HepG2 (cell line): Measurements from ENCODE around the gene AKIRIN1. TPM values are rescaled to one million over a fixed set of nuclear protein-coding genes. Genes with fewer than 3 reads are reported as not detected.

Experiments
- ATAC-seq: fragments of 200-7000 bp; cut with Tn5 transposase; 3 replicates; pipeline ENCODE4 v1.9.1; 2020; ENCODE audit warnings: mild to moderate bottlenecking, moderate library complexity
- BruUV-seq: library from RNA; stranded (reverse); fragments of 400-500 nt; replicated peaks from 2 replicates; lab custom pipeline; 2021; lab: Mats Ljungman, UMichigan
- CTCF ChIA-PET: fragments of 300-600 bp; formaldehyde crosslinking; extraction: SDS; loops from one replicate; lab custom pipeline; 2021; ENCODE audit warnings: low total read pairs, inconsistent platforms, low intra/inter-chr PET ratio; lab: Yijun Ruan, JAX
- POLR2A ChIA-PET: fragments of 350-600 bp; sonication (Branson Sonifier 250); formaldehyde crosslinking; loops from one replicate; lab custom pipeline; 2020; ENCODE audit warnings: antibody characterized with exemption, inconsistent platforms; lab: Yijun Ruan, JAX
- DNase-seq: peaks from one replicate; pipeline ENCODE4 v3.0.0-alpha.2; 2015; ENCODE audit warnings: low spot score
- FAIRE-seq: peaks from 3 replicates; lab custom pipeline; 2011; peaks lifted over from hg19 to GRCh38; lab: Jason Lieb, UNC
- H2AFZ ChIP-seq: one replicate; pipeline ENCODE4 v1.6.1; 2011; ENCODE audit warnings: low read length, inconsistent platforms
- H3K27ac ChIP-seq: fragments of 300-600 bp; 3 replicates; pipeline ENCODE4 v1.8.0; 2011; ENCODE audit warnings: mixed run types, mild to moderate bottlenecking, mixed read lengths, low read length, inconsistent platforms; ENCODE audit not compliant: insufficient read depth; ENCODE audit errors: extremely low read length
- H3K27me3 ChIP-seq, 2 experiments: fragments of 200-600 bp in 1 of 2; 2 replicates in 1 of 2; 3 replicates in 1 of 2; pipeline versions ENCODE4 v1.6.0 to v1.8.0; 2011; ENCODE audit warnings: low read length in 2 of 2, mild to moderate bottlenecking in 2 of 2, moderate library complexity in 2 of 2, inconsistent platforms in 1 of 2; ENCODE audit not compliant: insufficient read depth in 2 of 2, control insufficient read depth in 1 of 2
- H3K36me3 ChIP-seq, 2 experiments: fragments of 200-600 bp in 1 of 2; replicated peaks in 1 of 2; 2 replicates in 1 of 2; 3 replicates in 1 of 2; pipeline versions ENCODE4 v1.5.1 to v1.8.0; 2011; ENCODE audit warnings: low read length in 2 of 2, inconsistent platforms in 1 of 2; ENCODE audit not compliant: insufficient read depth in 2 of 2, control insufficient read depth in 1 of 2
- H3K4me1 ChIP-seq: 2 replicates; pipeline ENCODE4 v1.5.1; 2012; ENCODE audit warnings: low read length, inconsistent platforms; ENCODE audit not compliant: insufficient read depth
- H3K4me2 ChIP-seq: 2 replicates; pipeline ENCODE4 v1.6.0; 2011; ENCODE audit warnings: low read depth, low read length, inconsistent platforms
- H3K4me3 ChIP-seq, 3 experiments: fragments of 200-600 bp in 1 of 3; sonication (generic), shearing (Covaris generic) in 1 of 3; replicated peaks in 1 of 3; 2 replicates each; pipeline ENCODE4 v1.5.1; 2011 to 2016; ENCODE audit warnings: low read length in 3 of 3, inconsistent platforms in 2 of 3, low read depth in 2 of 3, mild to moderate bottlenecking in 2 of 3, control low read depth in 1 of 3, mixed read lengths in 1 of 3; ENCODE audit not compliant: insufficient read depth in 1 of 3
- H3K79me2 ChIP-seq: one replicate; pipeline ENCODE4 v1.6.1; 2011; ENCODE audit warnings: low read length, inconsistent platforms; ENCODE audit not compliant: insufficient read depth
- H3K9ac ChIP-seq: 2 replicates; pipeline ENCODE4 v1.6.0; 2011; ENCODE audit warnings: mild to moderate bottlenecking, low read depth, low read length, inconsistent platforms; ENCODE audit not compliant: insufficient read depth
- H3K9me3 ChIP-seq: 2 replicates; pipeline ENCODE4 v1.5.1; 2012; ENCODE audit warnings: mild to moderate bottlenecking, low read length
- H4K20me1 ChIP-seq: 2 replicates; pipeline ENCODE4 v1.6.0; 2011; ENCODE audit warnings: inconsistent platforms, mild to moderate bottlenecking, low read length, moderate library complexity; ENCODE audit not compliant: insufficient read depth
- NCOA1 ChIP-seq: sonication (generic); formaldehyde crosslinking; IDR thresholded peaks from 2 replicates; pipeline ENCODE4 v1.9.0; 2021; ENCODE audit warnings: missing genetic modification reagents
- SPEN ChIP-seq: sonication (generic); formaldehyde crosslinking; IDR thresholded peaks from 2 replicates; pipeline ENCODE4 v1.5.1; 2020; ENCODE audit warnings: low read depth, mild to moderate bottlenecking, missing genetic modification reagents
- TERF1 ChIP-seq: sonication (generic); formaldehyde crosslinking; IDR thresholded peaks from 2 replicates; pipeline ENCODE4 v1.8.0; 2022; ENCODE audit warnings: mild to moderate bottlenecking, missing genetic modification reagents, moderate library complexity
- ZBTB33 ChIP-seq: sonication (generic); formaldehyde crosslinking; IDR thresholded peaks from 2 replicates; pipeline ENCODE4 v1.4.0; 2020; ENCODE audit warnings: missing genetic modification reagents
- ZMYM4 ChIP-seq: sonication (generic); formaldehyde crosslinking; IDR thresholded peaks from 2 replicates; pipeline ENCODE4 v1.8.1; 2023; ENCODE audit warnings: mild to moderate bottlenecking, missing genetic modification reagents
- ZNF564 ChIP-seq: sonication (generic); formaldehyde crosslinking; IDR thresholded peaks from 2 replicates; pipeline ENCODE4 v1.8.1; 2023; ENCODE audit warnings: mild to moderate bottlenecking, missing genetic modification reagents
- WGBS: methylation state at CpG from one replicate; pipeline ENCODE4 v1.1.6; 2017; ENCODE audit warnings: low lambda C conversion rate; 5-methylcytosine and 5-hydroxymethylcytosine counted together
- in situ Hi-C: cut with HindIII; loops from 2 replicates; pipeline ENCODE4 v1.10.0; 2017; ENCODE audit warnings: low pct_unique_long_range_greater_than_20kb; ENCODE audit not compliant: extremely low pct_ligation_motif_present
- intact Hi-C: fragments of 100-400 bp; cut with micrococcal nuclease; formaldehyde crosslinking; loops from one replicate; pipeline ENCODE4 v1.10.0; 2022; ENCODE audit not compliant: unreplicated experiment
- polyA plus RNA-seq, 8 experiments: library from polyadenylated mRNA; depleted of rRNA in 3 of 8; stranded (reverse) in 7 of 8; unstranded in 1 of 8; fragments of >200 nt; fragmentation: Illumina TruSeq in 4 of 8; extraction: Trizol in 4 of 8; gene quantifications; 2 replicates each; pipeline versions ENCODE4 v1.2.1 to v1.2.3, GENCODE V29; 2011 to 2016; ENCODE audit warnings: low read depth in 4 of 8, missing spikeins in 1 of 8, mixed read lengths in 1 of 8; ENCODE audit not compliant: insufficient read depth in 1 of 8
- total RNA-seq, 5 experiments: library from RNA; depleted of rRNA; stranded (reverse); fragments of >200 nt; fragmentation: Illumina TruSeq; extraction: Trizol; gene quantifications; 2 replicates each; pipeline ENCODE4 v1.2.3, GENCODE V29; 2016; ENCODE audit warnings: low read depth in 1 of 5

AKIRIN1 gene
- total and polyA plus RNA-seq, 2 of the 13 experiments (the other 11 are each of a cell fraction or from before 2014, with no cell fraction given), result 123 to 157 TPM

GRCh38 chr1:38958967-38959366 is 32.1 kb upstream of the AKIRIN1 start (continued):
- 0 out of 2 replicates have a peak, but pooled peaks have one; percentile 42 for TF ChIP-seq ZBTB33 (CRISPR knock-in tag)
- TF ChIP-seq, all 625 proteins: peak for 6

- ATAC-seq, result peak; percentile 32
- in situ Hi-C loops, result no loop called here
Observed at GRCh38 chr1:38962113-38962512, 29.0 kb upstream of the AKIRIN1 start.

More at GRCh38 chr1:38962113-38962512, 29.0 kb upstream of the AKIRIN1 start:
- no peaks in the 10 kb centered on the region for H3K27me3 ChIP-seq
- H3K9ac ChIP-seq, result no peak overlapping the region
- no peaks in the 10 kb centered on the region for H3K36me3 ChIP-seq
- no peaks in the 10 kb centered on the region for H4K20me1 ChIP-seq
- FAIRE-seq, result no peak
- H3K4me1 ChIP-seq, result peaks cover 53% of the 10 kb centered on the region
- WGBS, result 88% methylated on average over 3 of the region's 3 CpGs
- H3K27ac ChIP-seq, result peak overlapping the region; percentile 48
- no TSS peak for BruUV-seq
- no peaks in the 10 kb centered on the region for H3K79me2 ChIP-seq
- H3K9me3 ChIP-seq, result no peaks in the 10 kb centered on the region
- intact Hi-C loops, result no loop called here
- CTCF ChIA-PET, result no interaction called here
- POLR2A ChIA-PET, result no interaction called here
- peak overlapping the region; percentile 44 for H3K4me2 ChIP-seq
- H2AFZ ChIP-seq, result peak overlapping the region; percentile 8
- DNase-seq, result no peak
- TF ChIP-seq NCOA1 (CRISPR knock-in tag), result 0 out of 2 replicates have a peak, but pooled peaks have one; percentile 69
- 0 out of 2 replicates have a peak, but pooled peaks have one; percentile 37 for TF ChIP-seq SPEN
- TF ChIP-seq ZMYM4, result 0 out of 2 replicates have a peak, but pooled peaks have one; percentile 22
- no peak for TF ChIP-seq TERF1 (CRISPR knock-in tag)
- TF ChIP-seq ZNF564 (CRISPR knock-in tag), result no peak
- H3K4me3 ChIP-seq, result no peak overlapping the region; a peak in 1 of 6 replicates
